SK-N-SH (cell line): Measurements from ENCODE around the gene CD99L2. TPM values are rescaled to one million over a fixed set of nuclear protein-coding genes. Genes with fewer than 3 reads are reported as not detected.

ENCODE experiments used
- CTCF ChIA-PET: fragments of 300-600, 350-600 bp; formaldehyde crosslinking; extraction: SDS; loops from one replicate; lab custom pipeline; 2021; lab: Yijun Ruan, JAX
- POLR2A ChIA-PET: fragments of 350-600 bp; sonication (Branson Sonifier 250); formaldehyde crosslinking; extraction: SDS; loops from one replicate; lab custom pipeline; 2020; ENCODE audit warnings: antibody characterized with exemption, inconsistent platforms; lab: Yijun Ruan, JAX
- DNase-seq: peaks from one replicate; pipeline ENCODE4 v3.0.0; 2012
- H2AFZ ChIP-seq: fragments of 200-600 bp; sonication (generic); 2 replicates; pipeline ENCODE4 v1.8.1; 2016; ENCODE audit warnings: antibody characterized with exemption, mild to moderate bottlenecking, low read depth
- H3F3A ChIP-seq: fragments of 200-600 bp; sonication (generic); replicated peaks from 2 replicates; pipeline ENCODE3; 2016; ENCODE audit warnings: antibody characterized with exemption, mild to moderate bottlenecking; ENCODE audit not compliant: insufficient read depth
- H3K27ac ChIP-seq, 2 experiments: fragments of 200-500 bp in 1 of 2; fragments of 200-600 bp in 1 of 2; sonication (Bioruptor generic) in 1 of 2; sonication (generic), shearing (Covaris generic) in 1 of 2; 2 replicates each; pipeline versions ENCODE4 v1.5.1 to v1.6.1; 2014 to 2016; ENCODE audit warnings: low read depth in 2 of 2, inconsistent platforms in 1 of 2, low read length in 1 of 2, mild to moderate bottlenecking in 1 of 2, mixed read lengths in 1 of 2
- H3K27me3 ChIP-seq: fragments of 200-600 bp; sonication (generic), shearing (Covaris generic); 2 replicates; pipeline ENCODE4 v1.6.1; 2016; ENCODE audit warnings: mixed run types; ENCODE audit not compliant: insufficient read depth
- H3K36me3 ChIP-seq, 2 experiments: fragments of 200-500 bp in 1 of 2; fragments of 200-600 bp in 1 of 2; sonication (Bioruptor generic) in 1 of 2; sonication (generic) in 1 of 2; replicated peaks in 1 of 2; 2 replicates each; pipeline versions ENCODE3 to v1.5.1; 2014 to 2016; ENCODE audit warnings: low read length in 1 of 2, mild to moderate bottlenecking in 1 of 2; ENCODE audit not compliant: insufficient read depth in 2 of 2, control insufficient read depth in 1 of 2
- H3K4me1 ChIP-seq, 2 experiments: fragments of 200-500 bp in 1 of 2; fragments of 200-600 bp in 1 of 2; sonication (Bioruptor generic) in 1 of 2; sonication (generic), shearing (Covaris generic) in 1 of 2; 2 replicates each; pipeline versions ENCODE4 v1.5.1 to v1.6.1; 2014 to 2016; ENCODE audit warnings: low read depth in 1 of 2, low read length in 1 of 2, mixed run types in 1 of 2; ENCODE audit not compliant: insufficient read depth in 2 of 2, control insufficient read depth in 1 of 2
- H3K4me2 ChIP-seq: fragments of 200-600 bp; sonication (generic), shearing (Covaris generic); 2 replicates; pipeline ENCODE4 v1.6.1; 2017; ENCODE audit warnings: mixed run types
- H3K4me3 ChIP-seq, 2 experiments: fragments of 200-500 bp in 1 of 2; fragments of 200-600 bp in 1 of 2; sonication (Bioruptor generic) in 1 of 2; sonication (generic), shearing (Covaris generic) in 1 of 2; 2 replicates each; pipeline versions ENCODE4 v1.5.1 to v1.8.1; 2014 to 2016; ENCODE audit warnings: low read depth in 2 of 2, inconsistent platforms in 1 of 2, low read length in 1 of 2, mild to moderate bottlenecking in 1 of 2, mixed read lengths in 1 of 2, moderate library complexity in 1 of 2
- H3K79me2 ChIP-seq: fragments of 200-600 bp; sonication (generic); 2 replicates; pipeline ENCODE4 v1.8.1; 2017; ENCODE audit warnings: mild to moderate bottlenecking; ENCODE audit not compliant: insufficient read depth
- H3K9ac ChIP-seq: fragments of 200-600 bp; sonication (generic); 2 replicates; pipeline ENCODE4 v1.6.1; 2017; ENCODE audit warnings: mixed run types
- H3K9me2 ChIP-seq: fragments of 200-600 bp; sonication (generic); 2 replicates; pipeline ENCODE4 v1.6.1; 2017; ENCODE audit warnings: mixed run types
- H3K9me3 ChIP-seq: fragments of 200-600 bp; sonication (generic); 2 replicates; pipeline ENCODE4 v1.6.1; 2017; ENCODE audit warnings: mixed run types, mild to moderate bottlenecking, moderate library complexity
- H4K20me1 ChIP-seq: fragments of 200-600 bp; sonication (generic); 2 replicates; pipeline ENCODE4 v1.6.1; 2017; ENCODE audit warnings: mild to moderate bottlenecking, mixed run types; ENCODE audit not compliant: insufficient read depth
- CHD2 ChIP-seq: fragments of 150-350 bp; IDR thresholded peaks from 2 replicates; pipeline ENCODE4 v1.6.1; 2018; ENCODE audit warnings: low read length; ENCODE audit not compliant: partially characterized antibody
- CTCF ChIP-seq: fragments of 200-600 bp; sonication (generic); IDR thresholded peaks from 2 replicates; pipeline ENCODE4 v1.6.1; 2017; ENCODE audit warnings: antibody characterized with exemption, mild to moderate bottlenecking, moderate library complexity
- ELF1 ChIP-seq: IDR thresholded peaks from 2 replicates; pipeline ENCODE4 v1.4.0; 2012
- EP300 ChIP-seq, 2 experiments: IDR thresholded peaks; 2 replicates each; pipeline versions ENCODE4 v1.4.0 to v1.6.1; 2012; ENCODE audit warnings: borderline replicate concordance in 1 of 2, low read depth in 1 of 2, low read length in 1 of 2
- FOXJ3 ChIP-seq: sonication (generic); formaldehyde crosslinking; IDR thresholded peaks from 2 replicates; pipeline ENCODE4 v1.5.1; 2020; ENCODE audit warnings: mild to moderate bottlenecking, missing genetic modification reagents
- FOXM1 ChIP-seq: IDR thresholded peaks from 2 replicates; pipeline ENCODE4 v1.4.0; 2012; ENCODE audit warnings: low read depth, mild to moderate bottlenecking
- GABPA ChIP-seq: IDR thresholded peaks from 2 replicates; pipeline ENCODE4 v1.4.0; 2012; ENCODE audit warnings: low read depth, mild to moderate bottlenecking
- GATA2 ChIP-seq: sonication (generic); formaldehyde crosslinking; IDR thresholded peaks from 2 replicates; pipeline ENCODE4 v1.5.0; 2020; ENCODE audit warnings: mild to moderate bottlenecking, missing genetic modification reagents
- IRF3 ChIP-seq: fragments of 150-350 bp; IDR thresholded peaks from 2 replicates; pipeline ENCODE4 v1.6.1; 2016; ENCODE audit warnings: mild to moderate bottlenecking, low read depth, low read length
- JUND ChIP-seq: IDR thresholded peaks from 2 replicates; pipeline ENCODE4 v1.4.0; 2012
- MAX ChIP-seq: IDR thresholded peaks from 2 replicates; pipeline ENCODE4 v1.4.0; 2012; ENCODE audit warnings: low read depth
- MEF2A ChIP-seq: IDR thresholded peaks from 2 replicates; pipeline ENCODE4 v1.4.0; 2012; ENCODE audit warnings: low read depth, borderline replicate concordance
- MXI1 ChIP-seq: IDR thresholded peaks from 2 replicates; pipeline ENCODE4 v1.6.1; 2012; ENCODE audit warnings: mild to moderate bottlenecking, low read depth, low read length, improper control_type of control experiment
- NRF1 ChIP-seq: IDR thresholded peaks from 2 replicates; pipeline ENCODE4 v1.6.1; 2012; ENCODE audit warnings: low read depth, mild to moderate bottlenecking, low read length
- POLR2AphosphoS5 ChIP-seq: IDR thresholded peaks from 2 replicates; pipeline ENCODE4 v1.6.1; 2012; ENCODE audit warnings: low read depth, low read length
- RAD21 ChIP-seq: IDR thresholded peaks from 2 replicates; pipeline ENCODE4 v1.6.1; 2012; ENCODE audit warnings: mild to moderate bottlenecking, low read length
- RCOR1 ChIP-seq: fragments of 150-350 bp; IDR thresholded peaks from 2 replicates; pipeline ENCODE4 v1.6.1; 2017; ENCODE audit warnings: antibody characterized with exemption, low read length
- RXRA ChIP-seq: IDR thresholded peaks from 2 replicates; pipeline ENCODE4 v1.4.0; 2012; ENCODE audit warnings: low read depth, mild to moderate bottlenecking, borderline replicate concordance
- SIN3A ChIP-seq: IDR thresholded peaks from 2 replicates; pipeline ENCODE4 v1.6.1; 2012; ENCODE audit warnings: low read depth, mild to moderate bottlenecking, low read length, moderate library complexity, borderline replicate concordance
- USF2 ChIP-seq: fragments of 150-350 bp; IDR thresholded peaks from 2 replicates; pipeline ENCODE4 v1.6.1; 2017; ENCODE audit warnings: antibody characterized with exemption, low read length, low read depth, borderline replicate concordance
- ZBTB33 ChIP-seq: IDR thresholded peaks from 2 replicates; pipeline ENCODE4 v1.4.0; 2012; ENCODE audit warnings: low read depth, borderline replicate concordance
- WGBS: methylation state at CpG from one replicate; pipeline ENCODE4 v1.1.6; 2017; ENCODE audit warnings: low lambda C conversion rate; 5-methylcytosine and 5-hydroxymethylcytosine counted together
- polyA plus RNA-seq, 3 experiments: library from polyadenylated mRNA; depleted of rRNA; stranded (reverse); fragments of >200 nt; gene quantifications; 2 replicates each; pipeline ENCODE4 v1.2.3, GENCODE V29; 2012

The CD99L2 gene
- polyA plus RNA-seq, 1 of the 3 experiments (the other 2 are of a cell fraction): 57.7 TPM

GRCh38 chrX:150849996-150850720, 48.3 kb downstream of the CD99L2 start (continued):
- TF ChIP-seq MAX (no peak), USF2 (no peak), RCOR1 (no peak)
- TF ChIP-seq, all 33 proteins: peak for 0

- Histone ChIP-seq H3K4me3 (no peak overlapping the region), H3K9me3 (no peaks in the 10 kb centered on the region), H3F3A (no peaks in the 10 kb centered on the region), H4K20me1 (no peaks in the 10 kb centered on the region), H3K4me1 (no peaks in the 10 kb centered on the region), H2AFZ (no peak overlapping the region), H3K27me3 (no peaks in the 10 kb centered on the region), H3K79me2 (no peaks in the 10 kb centered on the region), H3K27ac (no peak overlapping the region), H3K36me3 (no peaks in the 10 kb centered on the region), H3K9ac (no peak overlapping the region), H3K9me2 (no peaks in the 10 kb centered on the region), H3K4me2 (no peak overlapping the region)
- TF ChIP-seq MAX (no peak), EP300 (IDR thresholded peaks at IDR 0.05; ENCODE audit: borderline replicate concordance in 1 of 2, low read depth in 1 of 2, low read length in 1 of 2) (no peak), MEF2A (no peak), SIN3A (no peak), JUND (no peak), POLR2AphosphoS5 (no peak), RAD21 (no peak), ZBTB33 (no peak), CTCF (no peak), RXRA (no peak), NRF1 (no peak), IRF3 (no peak), ELF1 (no peak), MXI1 (no peak), RCOR1 (no peak), CHD2 (no peak), FOXM1 (no peak), GATA2 (CRISPR knock-in tag) (no peak), GABPA (no peak), FOXJ3 (CRISPR knock-in tag) (no peak)
- DNase-seq: no peak
- ChIA-PET CTCF (no interaction called here), POLR2A (no interaction called here)
- WGBS: 86% methylated on average over 2 of the region's 2 CpGs
Measured at GRCh38 chrX:150849486-150849885, 49.0 kb downstream of the CD99L2 start.
